Prostate gland (tissue), 2 donors: ENCODE measurements around the gene PDHX.

Source experiments
- CTCF ChIP-seq, 4 experiments: fragments of 200-600 bp in 2 of 4; fragments of 450-650 bp in 2 of 4; sonication (generic) in 2 of 4; IDR thresholded peaks; 1 replicate in 3 of 4; 2 replicates in 1 of 4; pipeline ENCODE4 v1.5.1; 2016 to 2019; ENCODE audit warnings: antibody characterized with exemption in 4 of 4, mild to moderate bottlenecking in 2 of 4, moderate library complexity in 2 of 4
- POLR2A ChIP-seq: fragments of 450-650 bp; IDR thresholded peaks from one replicate; pipeline ENCODE4 v1.6.1; 2016; ENCODE audit warnings: antibody characterized with exemption, mild to moderate bottlenecking

- TF ChIP-seq CTCF (IDR thresholded peaks at IDR 0.05): no peak
- no peak for TF ChIP-seq POLR2A
Observed at GRCh38 chr11:34909415-34909814, 7.0 kb upstream of the PDHX start.
